GM12878 (cell line): Measurements from ENCODE around the gene INF2. TPM values are rescaled to one million over a fixed set of nuclear protein-coding genes. Genes with fewer than 3 reads are reported as not detected.

ENCODE experiments used
- ATAC-seq: fragments of 200-7000 bp; cut with Tn5 transposase; 3 replicates; pipeline ENCODE4 v1.9.1; 2020; ENCODE audit warnings: mild to moderate bottlenecking, moderate library complexity
- BruUV-seq: library from RNA; stranded (reverse); fragments of 400-500 nt; replicated peaks from 2 replicates; lab custom pipeline; 2021; lab: Mats Ljungman, UMichigan
- CTCF ChIA-PET: fragments of 300-600 bp; sonication (Branson Sonifier 250); formaldehyde crosslinking; extraction: SDS; loops from one replicate; lab custom pipeline; 2021; ENCODE audit warnings: inconsistent platforms; lab: Yijun Ruan, JAX
- POLR2A ChIA-PET: fragments of 350-600 bp; formaldehyde crosslinking; extraction: SDS; loops from one replicate; lab custom pipeline; 2021; ENCODE audit warnings: inconsistent platforms; lab: Charles Lee
- RAD21 ChIA-PET: fragments of 300-600 bp; sonication (Branson Sonifier 250); formaldehyde crosslinking; loops from one replicate; lab custom pipeline; 2023; ENCODE audit warnings: antibody characterized with exemption; ENCODE audit not compliant: unreplicated experiment; lab: Charles Lee
- SMC1A ChIA-PET: fragments of 300-600 bp; sonication (Branson Sonifier 250); formaldehyde crosslinking; loops from one replicate; lab custom pipeline; 2023; ENCODE audit not compliant: unreplicated experiment, uncharacterized antibody; lab: Charles Lee
- DNase-seq: peaks from one replicate; pipeline ENCODE4 v3.0.0-alpha.2; 2011; ENCODE audit warnings: low read depth, low spot score
- FAIRE-seq: peaks from 3 replicates; lab custom pipeline; 2011; peaks lifted over from hg19 to GRCh38; lab: Jason Lieb, UNC
- H2AFZ ChIP-seq: 2 replicates; pipeline ENCODE4 v1.6.0; 2011; ENCODE audit warnings: low read depth, low read length, control low read depth; ENCODE audit not compliant: control insufficient read depth
- H3K27ac ChIP-seq: 2 replicates; pipeline ENCODE4 v1.5.1; 2011; ENCODE audit warnings: control low read depth; ENCODE audit not compliant: control insufficient read depth, insufficient read depth
- H3K27me3 ChIP-seq, 2 experiments: replicated peaks in 1 of 2; 2 replicates each; pipeline versions ENCODE4 v1.6.0 to v1.6.1; 2011; ENCODE audit warnings: low read length in 1 of 2; ENCODE audit not compliant: control insufficient read depth in 2 of 2, insufficient read depth in 2 of 2
- H3K36me3 ChIP-seq, 2 experiments: 2 replicates each; pipeline ENCODE4 v1.5.1; 2011; ENCODE audit warnings: low read length in 1 of 2; ENCODE audit not compliant: control insufficient read depth in 2 of 2, insufficient read depth in 2 of 2
- H3K4me1 ChIP-seq: 2 replicates; pipeline ENCODE4 v1.6.1; 2011; ENCODE audit warnings: mild to moderate bottlenecking, low read length, moderate library complexity, mixed read lengths; ENCODE audit not compliant: control insufficient read depth, insufficient read depth
- H3K4me2 ChIP-seq: 2 replicates; pipeline ENCODE4 v1.6.0; 2011; ENCODE audit warnings: control low read depth; ENCODE audit not compliant: control insufficient read depth, insufficient read depth
- H3K4me3 ChIP-seq: fragments of 200-600 bp; sonication (generic); 2 replicates; pipeline ENCODE4 v1.5.1; 2016
- H3K79me2 ChIP-seq: 2 replicates; pipeline ENCODE4 v1.6.0; 2011; ENCODE audit warnings: low read length; ENCODE audit not compliant: control insufficient read depth, insufficient read depth
- H3K9ac ChIP-seq: 2 replicates; pipeline ENCODE4 v1.8.0; 2011; ENCODE audit warnings: low read length, control low read depth, mixed read lengths; ENCODE audit not compliant: control insufficient read depth, insufficient read depth
- H3K9me3 ChIP-seq: replicated peaks from 3 replicates; pipeline ENCODE4 v1.5.1; 2011; ENCODE audit warnings: mild to moderate bottlenecking, low read length; ENCODE audit not compliant: control insufficient read depth, insufficient read depth
- H4K20me1 ChIP-seq: 2 replicates; pipeline ENCODE4 v1.6.0; 2011; ENCODE audit not compliant: control insufficient read depth, insufficient read depth
- IKZF2 ChIP-seq, 2 experiments: fragments of 450-650 bp; IDR thresholded peaks; 2 replicates each; pipeline ENCODE4 v1.6.1; 2017; ENCODE audit warnings: mild to moderate bottlenecking in 2 of 2, moderate library complexity in 2 of 2
- MTA3 ChIP-seq: IDR thresholded peaks from 2 replicates; pipeline ENCODE4 v1.6.1; 2012; ENCODE audit warnings: low read length, inconsistent platforms, borderline replicate concordance
- MYC ChIP-seq: IDR thresholded peaks from 2 replicates; pipeline ENCODE4 v1.6.1; 2011; ENCODE audit warnings: mild to moderate bottlenecking, low read length, moderate library complexity, inconsistent platforms; ENCODE audit not compliant: insufficient read depth, insufficient replicate concordance, insufficient read length, severe bottlenecking
- PAX5 ChIP-seq: IDR thresholded peaks from 2 replicates; pipeline ENCODE4 v1.6.1; 2011; ENCODE audit warnings: low read depth, low read length, borderline replicate concordance
- RAD21 ChIP-seq: IDR thresholded peaks from 2 replicates; pipeline ENCODE4 v1.6.1; 2011; ENCODE audit warnings: mild to moderate bottlenecking, low read depth, low read length, moderate library complexity; ENCODE audit not compliant: insufficient read depth
- SREBF1 ChIP-seq: IDR thresholded peaks from 2 replicates; pipeline ENCODE4 v1.6.1; 2012; ENCODE audit warnings: mild to moderate bottlenecking, low read length
- TCF3 ChIP-seq: IDR thresholded peaks from 2 replicates; pipeline ENCODE4 v1.6.1; 2012; ENCODE audit warnings: low read depth, mild to moderate bottlenecking, low read length, borderline replicate concordance; ENCODE audit not compliant: insufficient read depth
- YBX1 ChIP-seq: fragments of 450-650 bp; IDR thresholded peaks from 2 replicates; pipeline ENCODE4 v1.6.1; 2016; ENCODE audit warnings: antibody characterized with exemption
- WGBS: methylation state at CpG from one replicate; pipeline ENCODE4 v1.1.6; 2016; ENCODE audit warnings: low lambda C conversion rate; ENCODE audit not compliant: insufficient replicate concordance, insufficient coverage; ENCODE audit errors: missing lambda C conversion rate; 5-methylcytosine and 5-hydroxymethylcytosine counted together
- in situ Hi-C: fragments of 300-500 bp; cut with MboI; formaldehyde crosslinking; loops from 9 replicates; pipeline ENCODE4 v1.14.3; 2018; ENCODE audit warnings: mixed read lengths
- intact Hi-C: fragments of 100-400 bp; cut with micrococcal nuclease; formaldehyde crosslinking; loops from one replicate; pipeline ENCODE4 v1.14.2; 2022; ENCODE audit not compliant: unreplicated experiment
- polyA plus RNA-seq, 11 experiments: library from polyadenylated mRNA; depleted of rRNA in 4 of 11; unstranded in 6 of 11; stranded (reverse) in 5 of 11; fragments of >200 nt; fragmentation: Nextera tagmentation in 4 of 11; fragmentation: Illumina TruSeq in 1 of 11; extraction: Ambion mirVana in 4 of 11; extraction: Trizol in 1 of 11; gene quantifications; 1 replicate in 1 of 11; 2 replicates in 10 of 11; pipeline versions ENCODE4 v1.2.1 to v1.2.3, GENCODE V29; 2011 to 2016; ENCODE audit warnings: inconsistent platforms in 2 of 11, missing spikeins in 2 of 11, low read depth in 1 of 11
- total RNA-seq, 4 experiments: library from RNA; depleted of rRNA in 3 of 4; stranded (reverse); fragments of >200 nt in 3 of 4; fragmentation: Illumina TruSeq in 1 of 4; extraction: Trizol in 1 of 4; gene quantifications; 2 replicates each; pipeline versions ENCODE4 v1.2.1 to v1.2.3, GENCODE V29; 2013 to 2021
- TF ChIP-seq, protein P1 (sequence below): IDR thresholded peaks from 2 replicates; pipeline ENCODE4 v1.6.1; 2011; ENCODE audit warnings: borderline replicate concordance, low read depth, mild to moderate bottlenecking, moderate library complexity, mixed read lengths, low read length; ENCODE audit not compliant: insufficient read depth; ENCODE audit errors: extremely low read length
- TF ChIP-seq, protein P2 (sequence below): fragments of 450-650 bp; IDR thresholded peaks from 2 replicates; pipeline ENCODE4 v1.6.1; 2018; ENCODE audit warnings: mild to moderate bottlenecking, low read depth, moderate library complexity; ENCODE audit not compliant: partially characterized antibody

INF2 gene
- total and polyA plus RNA-seq, 10 of the 15 experiments (the other 5 are each of a cell fraction or from before 2014, with no cell fraction given), result 0.72 to 43.2 (median 8.3) TPM

- H4K20me1 ChIP-seq, result no peaks in the 10 kb centered on the region
- no peak overlapping the region for H2AFZ ChIP-seq
- SMC1A ChIA-PET, result interaction anchor here (1.0 to 1.3 kb wide), 3 partner anchors 10 to 27 kb away, joined by 3 to 5 read pairs (median 3); no protein-coding TSS in a partner anchor
- TF ChIP-seq RAD21, result peak; percentile 29; the same call in 1 of the 2 replicates
- TF ChIP-seq TCF3, result no peak
- FAIRE-seq (no peak), DNase-seq (no peak), ATAC-seq (no peak)
- POLR2A ChIA-PET, result no interaction called here
- peaks cover 6% of the 10 kb centered on the region for H3K79me2 ChIP-seq
- H3K4me3 ChIP-seq, result no peak overlapping the region
- H3K27me3 ChIP-seq, result no peaks in the 10 kb centered on the region
- intact Hi-C loops, result no loop called here
- 5% methylated on average over 4 of the region's 4 CpGs for WGBS
- no peaks in the 10 kb centered on the region for H3K36me3 ChIP-seq
- no peak overlapping the region for H3K9ac ChIP-seq
- peaks cover 20% of the 10 kb centered on the region for H3K4me1 ChIP-seq
- H3K4me2 ChIP-seq, result no peak overlapping the region
- BruUV-seq, result no TSS peak
- in situ Hi-C loops, result no loop called here
- CTCF ChIA-PET, result interaction anchor here (0.8 to 1.1 kb wide), 2 partner anchors 24 to 38 kb away, joined by 4 to 5 read pairs; no protein-coding TSS in a partner anchor
- RAD21 ChIA-PET, result no interaction called here
- no peak overlapping the region for H3K27ac ChIP-seq
- H3K9me3 ChIP-seq, result no peaks in the 10 kb centered on the region
These were observed 4.0 kb upstream of the INF2 start for GRCh38 chr14:104685216-104685997.

DNA sequence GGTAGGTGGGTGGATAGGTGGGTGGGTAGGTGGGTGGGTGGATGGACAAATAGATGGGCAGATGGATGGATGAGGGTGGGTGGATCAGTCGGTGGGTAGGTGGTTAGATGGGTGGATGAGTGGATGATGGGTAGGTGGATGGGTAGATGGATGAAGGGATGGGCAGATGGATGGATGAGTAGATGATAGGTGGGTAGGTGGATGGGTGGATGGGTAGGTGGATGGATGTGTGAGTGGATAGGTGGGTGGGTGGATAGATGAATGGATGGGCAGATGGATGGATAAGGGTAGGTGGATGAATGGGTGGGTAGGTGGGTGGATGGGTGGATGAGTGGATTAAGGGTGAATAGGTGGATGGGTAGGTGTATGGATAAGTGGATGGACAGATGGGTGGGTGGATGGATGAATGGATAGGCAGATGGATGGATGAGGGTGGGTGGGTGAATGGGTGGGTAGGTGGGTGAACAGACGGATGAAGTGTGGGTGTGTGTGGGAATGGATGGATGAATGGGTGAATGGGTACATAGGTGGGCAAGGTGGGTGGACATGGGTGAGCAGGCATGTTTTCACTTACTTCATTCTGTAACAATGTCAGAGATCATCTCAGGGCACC, 3.3 kb upstream of the INF2 start:
- peaks cover 19% of the 10 kb centered on the region for H3K4me1 ChIP-seq
- in situ Hi-C loops (no loop called here), intact Hi-C loops (no loop called here)
- SMC1A ChIA-PET, result interaction anchor here (1.1 kb wide), 1 partner anchor 8 kb away, joined by 3 read pairs; no protein-coding TSS in a partner anchor
- no peak overlapping the region for H3K9ac ChIP-seq
- FAIRE-seq, result no peak
- no peaks in the 10 kb centered on the region for H3K36me3 ChIP-seq
- BruUV-seq, result no TSS peak
- CTCF ChIA-PET, result no interaction called here
- RAD21 ChIA-PET, result no interaction called here
- no peaks in the 10 kb centered on the region for H3K27me3 ChIP-seq
- H4K20me1 ChIP-seq, result no peaks in the 10 kb centered on the region
- H3K79me2 ChIP-seq, result peaks cover 12% of the 10 kb centered on the region
- no peak overlapping the region for H3K4me3 ChIP-seq
- H2AFZ ChIP-seq, result no peak overlapping the region
- no peak overlapping the region for H3K4me2 ChIP-seq
- ATAC-seq, result no peak
- 58% methylated on average over 2 of the region's 2 CpGs for WGBS
- no peak overlapping the region for H3K27ac ChIP-seq
- H3K9me3 ChIP-seq, result no peaks in the 10 kb centered on the region
- POLR2A ChIA-PET, result no interaction called here
- DNase-seq, result no peak
- no peak for TF ChIP-seq YBX1
- no peak for TF ChIP-seq IKZF2 (IDR thresholded peaks at IDR 0.05)
- TF ChIP-seq MYC, result no peak
- TF ChIP-seq, protein P1, sequence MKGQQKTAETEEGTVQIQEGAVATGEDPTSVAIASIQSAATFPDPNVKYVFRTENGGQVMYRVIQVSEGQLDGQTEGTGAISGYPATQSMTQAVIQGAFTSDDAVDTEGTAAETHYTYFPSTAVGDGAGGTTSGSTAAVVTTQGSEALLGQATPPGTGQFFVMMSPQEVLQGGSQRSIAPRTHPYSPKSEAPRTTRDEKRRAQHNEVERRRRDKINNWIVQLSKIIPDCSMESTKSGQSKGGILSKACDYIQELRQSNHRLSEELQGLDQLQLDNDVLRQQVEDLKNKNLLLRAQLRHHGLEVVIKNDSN, result no peak
- no peak for TF ChIP-seq PAX5
- TF ChIP-seq SREBF1, result no peak
- no peak for TF ChIP-seq MTA3
- TF ChIP-seq, protein P2, sequence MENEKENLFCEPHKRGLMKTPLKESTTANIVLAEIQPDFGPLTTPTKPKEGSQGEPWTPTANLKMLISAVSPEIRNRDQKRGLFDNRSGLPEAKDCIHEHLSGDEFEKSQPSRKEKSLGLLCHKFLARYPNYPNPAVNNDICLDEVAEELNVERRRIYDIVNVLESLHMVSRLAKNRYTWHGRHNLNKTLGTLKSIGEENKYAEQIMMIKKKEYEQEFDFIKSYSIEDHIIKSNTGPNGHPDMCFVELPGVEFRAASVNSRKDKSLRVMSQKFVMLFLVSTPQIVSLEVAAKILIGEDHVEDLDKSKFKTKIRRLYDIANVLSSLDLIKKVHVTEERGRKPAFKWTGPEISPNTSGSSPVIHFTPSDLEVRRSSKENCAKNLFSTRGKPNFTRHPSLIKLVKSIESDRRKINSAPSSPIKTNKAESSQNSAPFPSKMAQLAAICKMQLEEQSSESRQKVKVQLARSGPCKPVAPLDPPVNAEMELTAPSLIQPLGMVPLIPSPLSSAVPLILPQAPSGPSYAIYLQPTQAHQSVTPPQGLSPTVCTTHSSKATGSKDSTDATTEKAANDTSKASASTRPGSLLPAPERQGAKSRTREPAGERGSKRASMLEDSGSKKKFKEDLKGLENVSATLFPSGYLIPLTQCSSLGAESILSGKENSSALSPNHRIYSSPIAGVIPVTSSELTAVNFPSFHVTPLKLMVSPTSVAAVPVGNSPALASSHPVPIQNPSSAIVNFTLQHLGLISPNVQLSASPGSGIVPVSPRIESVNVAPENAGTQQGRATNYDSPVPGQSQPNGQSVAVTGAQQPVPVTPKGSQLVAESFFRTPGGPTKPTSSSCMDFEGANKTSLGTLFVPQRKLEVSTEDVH, result no peak
